Mucosa of gallbladder (tissue), 1 donor: Measurements from ENCODE around the gene ALK. TPM values are rescaled to one million over a fixed set of nuclear protein-coding genes. Genes with fewer than 3 reads are reported as not detected.

Source experiments
- DNase-seq: peaks from one replicate; pipeline ENCODE4 v3.0.0-alpha.2; 2020; ENCODE audit warnings: low spot score
- total RNA-seq: library from RNA; stranded (reverse); gene quantifications from one replicate; pipeline ENCODE4 v1.2.1, GENCODE V29; 2021
- donor health status: DM: no; HTN: no; CAD: no.

ALK gene
- total RNA-seq, 1 donor from 2014 or later: 0.20 TPM

- no peak for DNase-seq
Observed at GRCh38 chr2:29226808-29227207, 694.6 kb downstream of the ALK start.

- no peak for DNase-seq
Observed at GRCh38 chr2:29226375-29226774, 695.0 kb downstream of the ALK start.

GRCh38 chr2:29225814-29226213, 695.6 kb downstream of the ALK start:
- no peak for DNase-seq

GRCh38 chr2:29224693-29225551, 696.5 kb downstream of the ALK start:
- DNase-seq: no peak

- peak; percentile 35 for DNase-seq
Observed at GRCh38 chr2:29223851-29224692, 697.3 kb downstream of the ALK start.

GRCh38 chr2:29223257-29223656, 698.1 kb downstream of the ALK start:
- no peak for DNase-seq

GRCh38 chr2:29222381-29223179, 698.8 kb downstream of the ALK start:
- no peak for DNase-seq

- no peak for DNase-seq
Observed at GRCh38 chr2:29220506-29221270, 700.7 kb downstream of the ALK start.

GRCh38 chr2:29219374-29219773, 702.0 kb downstream of the ALK start:
- no peak for DNase-seq

GRCh38 chr2:29218550-29219125, 702.7 kb downstream of the ALK start:
- no peak for DNase-seq

- no peak for DNase-seq
Observed at GRCh38 chr2:29218071-29218470, 703.3 kb downstream of the ALK start.

- DNase-seq: no peak
Observed at GRCh38 chr2:29216609-29216909, 704.8 kb downstream of the ALK start.

GRCh38 chr2:29215739-29216608, 705.4 kb downstream of the ALK start:
- no peak for DNase-seq

- no peak for DNase-seq
Observed at GRCh38 chr2:29215073-29215472, 706.3 kb downstream of the ALK start.

GRCh38 chr2:29213888-29214291, 707.5 kb downstream of the ALK start:
- no peak for DNase-seq

- no peak for DNase-seq
Observed at GRCh38 chr2:29212009-29212408, 709.4 kb downstream of the ALK start.

- DNase-seq: no peak
Observed at GRCh38 chr2:29209551-29209950, 711.8 kb downstream of the ALK start.

- no peak for DNase-seq
Observed at GRCh38 chr2:29207352-29208148, 713.8 kb downstream of the ALK start.

GRCh38 chr2:29206941-29207340, 714.4 kb downstream of the ALK start:
- DNase-seq: no peak
